PC-9 (cell line): Measurements from ENCODE around the gene FOXN4.

Experiments used
- CTCF ChIP-seq: fragments of 200-600 bp; sonication (generic); conservative IDR thresholded peaks from 2 replicates; pipeline ENCODE4 v1.6.1; 2017; ENCODE audit warnings: mixed run types, antibody characterized with exemption, mild to moderate bottlenecking, moderate library complexity
- EZH2 ChIP-seq: fragments of 200-600 bp; sonication (generic); IDR thresholded peaks from 2 replicates; pipeline ENCODE4 v1.8.0; 2017; ENCODE audit warnings: antibody characterized with exemption, low read depth

GRCh38 chr12:109343677-109344076 lies 34.6 kb upstream of the FOXN4 start:
- TF ChIP-seq CTCF = no peak
- TF ChIP-seq EZH2 = no peak
